Osteoblast (primary cell): ENCODE data around the gene FBXO33. TPM values are rescaled to one million over a fixed set of nuclear protein-coding genes. Genes with fewer than 3 reads are reported as not detected.

Source experiments
- DNase-seq: peaks from one replicate; pipeline ENCODE4 v3.0.0; 2011; ENCODE audit warnings: low spot score, mixed read lengths; ENCODE audit not compliant: insufficient read length; ENCODE audit errors: missing footprints
- H2AFZ ChIP-seq: 2 replicates; pipeline ENCODE4 v1.6.0; 2011; ENCODE audit warnings: mild to moderate bottlenecking, low read length
- H3K27ac ChIP-seq: 2 replicates; pipeline ENCODE4 v1.5.1; 2011; ENCODE audit warnings: mild to moderate bottlenecking, low read depth, low read length, moderate library complexity
- H3K27me3 ChIP-seq: 2 replicates; pipeline ENCODE4 v1.6.0; 2012; ENCODE audit warnings: mild to moderate bottlenecking, control low read depth, inconsistent platforms, low read length, moderate library complexity; ENCODE audit not compliant: insufficient read depth
- H3K36me3 ChIP-seq: 2 replicates; pipeline ENCODE4 v1.5.1; 2011; ENCODE audit warnings: mild to moderate bottlenecking, low read length, control low read depth, moderate library complexity; ENCODE audit not compliant: insufficient read depth
- H3K4me1 ChIP-seq: 2 replicates; pipeline ENCODE4 v1.5.1; 2011; ENCODE audit warnings: mild to moderate bottlenecking, low read length, control low read depth, moderate library complexity; ENCODE audit not compliant: insufficient read depth
- H3K4me2 ChIP-seq: 2 replicates; pipeline ENCODE4 v1.6.0; 2011; ENCODE audit warnings: mild to moderate bottlenecking, low read length; ENCODE audit not compliant: insufficient read depth
- H3K4me3 ChIP-seq: fragments of 200-600 bp; sonication (generic); 3 replicates; pipeline ENCODE4 v1.5.1; 2012; ENCODE audit warnings: mild to moderate bottlenecking, low read length, inconsistent platforms; ENCODE audit not compliant: insufficient read depth
- H3K79me2 ChIP-seq: 2 replicates; pipeline ENCODE4 v1.6.0; 2012; ENCODE audit warnings: mild to moderate bottlenecking, low read length, control low read depth, inconsistent platforms; ENCODE audit not compliant: insufficient read depth
- H3K9me3 ChIP-seq: 2 replicates; pipeline ENCODE4 v1.5.1; 2011; ENCODE audit warnings: low read depth, low read length, control low read depth
- H4K20me1 ChIP-seq: 2 replicates; pipeline ENCODE4 v1.6.0; 2012; ENCODE audit warnings: mild to moderate bottlenecking, low read length, control low read depth; ENCODE audit not compliant: insufficient read depth
- CTCF ChIP-seq: IDR thresholded peaks from 2 replicates; pipeline ENCODE4 v1.5.1; 2011; ENCODE audit warnings: mild to moderate bottlenecking, low read depth, low read length, moderate library complexity; ENCODE audit errors: extremely low read depth
- total RNA-seq: library from RNA; depleted of rRNA; stranded (reverse); fragments of >200 nt; gene quantifications from 2 replicates; pipeline ENCODE4 v1.2.3, GENCODE V29; 2012

FBXO33 gene
- total RNA-seq, 1 donor = 15.6 TPM

GRCh38 chr14:39423793-39424192 lies 8.4 kb downstream of the FBXO33 start:
- peaks cover 4% of the 10 kb centered on the region for H4K20me1 ChIP-seq
- no peaks in the 10 kb centered on the region for H3K27me3 ChIP-seq
- H3K4me1 ChIP-seq = peaks cover 6% of the 10 kb centered on the region
- H3K36me3 ChIP-seq = no peaks in the 10 kb centered on the region
- H2AFZ ChIP-seq = no peak overlapping the region
- no peak for TF ChIP-seq CTCF
- H3K4me3 ChIP-seq = no peak overlapping the region
- peaks cover 65% of the 10 kb centered on the region for H3K79me2 ChIP-seq
- H3K9me3 ChIP-seq = no peaks in the 10 kb centered on the region
- DNase-seq = no peak
- H3K4me2 ChIP-seq = no peak overlapping the region
- no peak overlapping the region for H3K27ac ChIP-seq

- Histone ChIP-seq H4K20me1 (peaks cover 4% of the 10 kb centered on the region), H3K36me3 (no peaks in the 10 kb centered on the region), H3K27me3 (no peaks in the 10 kb centered on the region), H3K79me2 (peaks cover 50% of the 10 kb centered on the region), H2AFZ (no peak overlapping the region), H3K27ac (no peak overlapping the region), H3K4me2 (no peak overlapping the region), H3K4me1 (peaks cover 6% of the 10 kb centered on the region), H3K9me3 (no peaks in the 10 kb centered on the region), H3K4me3 (no peak overlapping the region)
- TF ChIP-seq CTCF = no peak
- no peak for DNase-seq
These were observed 10.0 kb downstream of the FBXO33 start for GRCh38 chr14:39422243-39422642.

GRCh38 chr14:39419272-39419671 lies 13.0 kb downstream of the FBXO33 start:
- no peak overlapping the region for H2AFZ ChIP-seq
- H3K79me2 ChIP-seq = peaks cover 35% of the 10 kb centered on the region
- H3K4me1 ChIP-seq = no peaks in the 10 kb centered on the region
- TF ChIP-seq CTCF = peak; percentile 14
- no peak for DNase-seq
- H3K9me3 ChIP-seq = no peaks in the 10 kb centered on the region
- H3K4me2 ChIP-seq = no peak overlapping the region
- H3K27me3 ChIP-seq = no peaks in the 10 kb centered on the region
- no peak overlapping the region for H3K27ac ChIP-seq
- H3K36me3 ChIP-seq = no peaks in the 10 kb centered on the region
- no peak overlapping the region for H3K4me3 ChIP-seq
- no peaks in the 10 kb centered on the region for H4K20me1 ChIP-seq

- no peaks in the 10 kb centered on the region for H3K9me3 ChIP-seq
- H3K4me2 ChIP-seq = no peak overlapping the region
- no peaks in the 10 kb centered on the region for H3K27me3 ChIP-seq
- H3K79me2 ChIP-seq = peaks cover 18% of the 10 kb centered on the region
- peak; percentile 50 for TF ChIP-seq CTCF
- H3K36me3 ChIP-seq = no peaks in the 10 kb centered on the region
- H3K4me1 ChIP-seq = no peaks in the 10 kb centered on the region
- H2AFZ ChIP-seq = no peak overlapping the region
- no peak overlapping the region for H3K27ac ChIP-seq
- DNase-seq = no peak
- H4K20me1 ChIP-seq = no peaks in the 10 kb centered on the region
- H3K4me3 ChIP-seq = no peak overlapping the region
These were observed 15.2 kb downstream of the FBXO33 start for GRCh38 chr14:39417014-39417413.
